ENCODE measurements around the gene NRN1. TPM values are rescaled to one million over a fixed set of nuclear protein-coding genes. Genes with fewer than 3 reads are reported as not detected.

Gene NRN1
- total RNA-seq: 10 to 100 TPM; 27.0 to 70.3 (median 53.4) TPM

- no peak for TF ChIP-seq CTCF (IDR thresholded peaks at IDR 0.05; ENCODE audit: low read depth)
Measured at GRCh38 chr6:6006428-6007365, at the start of gene NRN1. Gene NRN1 (minus strand): TSS chr6:6006925. CDS start chr6:6006749, 176 bp downstream.

GRCh38 chr6:6052216-6052615 lies 45.5 kb upstream of the NRN1 start:
- no peak for TF ChIP-seq CTCF (IDR thresholded peaks at IDR 0.05; ENCODE audit: low read depth)

GRCh38 chr6:6046716-6047115 lies 40.0 kb upstream of the NRN1 start:
- no peak for TF ChIP-seq CTCF (IDR thresholded peaks at IDR 0.05; ENCODE audit: low read depth)

- no peak for TF ChIP-seq CTCF (IDR thresholded peaks at IDR 0.05; ENCODE audit: low read depth)
Measured at GRCh38 chr6:6039946-6040509, 33.3 kb upstream of the NRN1 start.

- TF ChIP-seq CTCF (IDR thresholded peaks at IDR 0.05; ENCODE audit: low read depth): no peak
Measured at GRCh38 chr6:6037179-6037578, 30.5 kb upstream of the NRN1 start.

GRCh38 chr6:6033858-6034257 lies 27.1 kb upstream of the NRN1 start:
- TF ChIP-seq CTCF (IDR thresholded peaks at IDR 0.05; ENCODE audit: low read depth): no peak

GRCh38 chr6:6026513-6027205 lies 19.9 kb upstream of the NRN1 start:
- TF ChIP-seq CTCF (IDR thresholded peaks at IDR 0.05; ENCODE audit: low read depth): no peak

All from subcutaneous adipose tissue (tissue), 4 donors.